Lung (tissue), 12 donors: Measurements from ENCODE around the gene RNFT2. TPM values are rescaled to one million over a fixed set of nuclear protein-coding genes. Genes with fewer than 3 reads are reported as not detected.

ENCODE experiments used
- ATAC-seq: fragments of 200-7000 bp; cut with Tn5 transposase; one replicate; pipeline ENCODE4 v1.9.1; 2020; ENCODE audit warnings: moderate number of reproducible peaks; ENCODE audit not compliant: insufficient read depth, low FRiP score
- DNase-seq, 3 donors: peaks; one replicate each; pipeline ENCODE4 v3.0.0-alpha.2; 2013 to 2017
- H3K27ac ChIP-seq, 2 donors: one replicate each; pipeline ENCODE4 v1.5.1; 2013; ENCODE audit warnings: mild to moderate bottlenecking in 2 of 2, moderate library complexity in 2 of 2, control low read depth in 1 of 2, inconsistent platforms in 1 of 2, low read depth in 1 of 2, low read length in 1 of 2
- H3K27me3 ChIP-seq, 3 donors: one replicate each; pipeline ENCODE4 v1.5.1; 2013; ENCODE audit warnings: low read length in 2 of 3; ENCODE audit not compliant: control insufficient read depth in 3 of 3, insufficient read depth in 3 of 3
- H3K36me3 ChIP-seq, 4 donors: one replicate each; pipeline ENCODE4 v1.5.1; 2013; ENCODE audit warnings: low read length in 4 of 4, mild to moderate bottlenecking in 1 of 4, moderate library complexity in 1 of 4; ENCODE audit not compliant: control insufficient read depth in 4 of 4, insufficient read depth in 4 of 4
- H3K4me1 ChIP-seq, 5 donors: one replicate each; pipeline ENCODE4 v1.5.1; 2013; ENCODE audit warnings: low read length in 5 of 5, mild to moderate bottlenecking in 2 of 5, moderate library complexity in 1 of 5; ENCODE audit not compliant: control insufficient read depth in 5 of 5, insufficient read depth in 5 of 5
- H3K4me3 ChIP-seq: one replicate; pipeline ENCODE4 v1.5.1; 2013; ENCODE audit warnings: mild to moderate bottlenecking, control low read depth, moderate library complexity
- H3K9ac ChIP-seq, 2 donors: one replicate each; pipeline ENCODE4 v1.5.1; 2013; ENCODE audit warnings: low read length in 2 of 2, control low read depth in 1 of 2; ENCODE audit not compliant: insufficient read depth in 1 of 2
- H3K9me3 ChIP-seq, 4 donors: one replicate each; pipeline ENCODE4 v1.5.1; 2013; ENCODE audit warnings: low read length in 3 of 4, mild to moderate bottlenecking in 1 of 4, moderate library complexity in 1 of 4; ENCODE audit not compliant: control insufficient read depth in 4 of 4, insufficient read depth in 3 of 4
- whole genome bisulfite sequencing, 2 donors: extraction: QIAGEN DNeasy Blood & Tissue Kit; methylation state at CpG; one replicate each; pipeline ENCODE4 v1.1.7; 2013; 5-methylcytosine and 5-hydroxymethylcytosine counted together
- polyA plus RNA-seq, 2 donors: library from polyadenylated mRNA; stranded (reverse); fragments of 200-250 nt; gene quantifications; one replicate each; pipeline ENCODE4 v1.2.1, GENCODE V29; 2013
- total RNA-seq, 2 donors: library from RNA; depleted of rRNA in 1 of 2; stranded (reverse); fragments of >200 nt in 1 of 2; gene quantifications; one replicate each; pipeline ENCODE4 v1.2.1, GENCODE V29; 2014 to 2021
- TF ChIP-seq, protein P1 (sequence below): IDR thresholded peaks from 2 replicates; pipeline ENCODE4 v1.5.1; 2012; ENCODE audit warnings: mild to moderate bottlenecking; ENCODE audit errors: control extremely low read depth, extremely low read depth
- donor health status: control.
- donor health status: control.
- donor health status: Bipolar disorder and iron deficiency.
- donor health status: healthy.
- donor health status: DM: yes; HTN: yes; CAD: no.

RNFT2 gene
- total and polyA plus RNA-seq, 4 donors, result 0.37 to 4.9 (median 2.2) TPM

GRCh38 chr12:116818341-116818856 lies 80.3 kb downstream of the RNFT2 start:
- 10 to 17% methylated on average over 11 of the region's 11 CpGs for WGBS, 2 donors
- Histone ChIP-seq H3K4me3 (peak overlapping the region; percentile 77), H3K9ac (peak overlapping the region; percentile 96 to 99), H3K36me3 (peaks cover 0 to 3% (median 0%) of the 10 kb centered on the region in 4 donors), H3K9me3 (no peaks in the 10 kb centered on the region), H3K27ac (peak overlapping the region; percentile 92 to 97), H3K27me3 (no peaks in the 10 kb centered on the region), H3K4me1 (peaks cover 0 to 11% (median 0%) of the 10 kb centered on the region in 5 donors)
- peak; percentile 68 to 83 (median 78) for DNase-seq
- no peak for ATAC-seq
- TF ChIP-seq, protein P1, sequence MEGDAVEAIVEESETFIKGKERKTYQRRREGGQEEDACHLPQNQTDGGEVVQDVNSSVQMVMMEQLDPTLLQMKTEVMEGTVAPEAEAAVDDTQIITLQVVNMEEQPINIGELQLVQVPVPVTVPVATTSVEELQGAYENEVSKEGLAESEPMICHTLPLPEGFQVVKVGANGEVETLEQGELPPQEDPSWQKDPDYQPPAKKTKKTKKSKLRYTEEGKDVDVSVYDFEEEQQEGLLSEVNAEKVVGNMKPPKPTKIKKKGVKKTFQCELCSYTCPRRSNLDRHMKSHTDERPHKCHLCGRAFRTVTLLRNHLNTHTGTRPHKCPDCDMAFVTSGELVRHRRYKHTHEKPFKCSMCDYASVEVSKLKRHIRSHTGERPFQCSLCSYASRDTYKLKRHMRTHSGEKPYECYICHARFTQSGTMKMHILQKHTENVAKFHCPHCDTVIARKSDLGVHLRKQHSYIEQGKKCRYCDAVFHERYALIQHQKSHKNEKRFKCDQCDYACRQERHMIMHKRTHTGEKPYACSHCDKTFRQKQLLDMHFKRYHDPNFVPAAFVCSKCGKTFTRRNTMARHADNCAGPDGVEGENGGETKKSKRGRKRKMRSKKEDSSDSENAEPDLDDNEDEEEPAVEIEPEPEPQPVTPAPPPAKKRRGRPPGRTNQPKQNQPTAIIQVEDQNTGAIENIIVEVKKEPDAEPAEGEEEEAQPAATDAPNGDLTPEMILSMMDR, result no peak

GRCh38 chr12:116818948-116819832 lies 81.1 kb downstream of the RNFT2 start:
- peaks cover 0 to 3% (median 0%) of the 10 kb centered on the region in 4 donors for H3K36me3 ChIP-seq
- H3K27ac ChIP-seq, result peak overlapping the region; percentile 92 to 97
- DNase-seq, result peak; percentile 92 to 94 (median 94)
- H3K4me3 ChIP-seq, result peak overlapping the region; percentile 77
- ATAC-seq, result peak; percentile 91
- no peaks in the 10 kb centered on the region for H3K9me3 ChIP-seq
- TF ChIP-seq, protein P1, result no peak
- 0 to 1% methylated on average over 54 to 70 of the region's 70 CpGs for WGBS, 2 donors
- H3K27me3 ChIP-seq, result no peaks in the 10 kb centered on the region
- H3K4me1 ChIP-seq, result peaks cover 0 to 11% (median 0%) of the 10 kb centered on the region in 5 donors
- peak overlapping the region; percentile 96 to 99 for H3K9ac ChIP-seq

DNA sequence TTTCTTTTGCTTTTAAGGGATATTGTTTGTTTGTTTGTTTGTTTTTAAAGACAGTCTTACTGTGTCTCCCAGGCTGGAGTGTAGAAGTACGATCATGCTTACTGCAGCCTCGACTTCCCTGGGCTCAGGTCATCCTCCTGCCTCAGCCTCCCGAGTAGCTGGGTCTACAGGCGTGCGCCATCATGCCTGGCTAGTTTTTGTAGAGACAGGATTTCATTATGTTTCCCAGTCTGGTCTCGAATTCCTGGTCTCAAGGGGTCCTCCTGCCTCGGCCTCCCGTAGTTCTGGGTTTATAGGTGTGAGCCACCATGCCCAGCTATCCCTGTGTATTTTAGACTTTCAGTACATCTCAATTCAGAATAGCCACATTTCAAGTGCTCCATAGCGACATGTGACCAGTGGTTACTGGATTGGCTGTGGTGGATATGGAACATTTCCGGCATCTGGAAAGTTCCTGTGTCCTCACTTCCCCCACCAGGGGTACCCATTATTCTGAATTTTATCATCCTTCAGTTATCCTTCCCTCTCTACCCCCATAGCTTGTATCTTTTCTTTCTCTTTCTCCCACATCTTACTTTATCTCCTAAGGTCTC lies 82.0 kb downstream of the RNFT2 start:
- TF ChIP-seq, protein P1, result no peak
- peaks cover 0 to 3% (median 0%) of the 10 kb centered on the region in 4 donors for H3K9me3 ChIP-seq
- H3K27me3 ChIP-seq, result no peaks in the 10 kb centered on the region
- H3K27ac ChIP-seq, result no peak overlapping the region
- DNase-seq (no peak), ATAC-seq (no peak)
- no peak overlapping the region for H3K9ac ChIP-seq
- H3K36me3 ChIP-seq, result peaks cover 0 to 3% (median 0%) of the 10 kb centered on the region in 4 donors
- H3K4me1 ChIP-seq, result peaks cover 0 to 11% (median 0%) of the 10 kb centered on the region in 5 donors
- WGBS, 2 donors, result 88 to 89% methylated on average over 10 of the region's 10 CpGs
- H3K4me3 ChIP-seq, result no peak overlapping the region
